HEK293 (cell line): ENCODE results near the gene NGF.

Source experiments
- CTCF ChIA-PET: fragments of 350-600 bp; formaldehyde crosslinking; extraction: SDS; loops from one replicate; lab custom pipeline; 2021; ENCODE audit warnings: antibody characterized with exemption; lab: Yijun Ruan, JAX
- POLR2A ChIA-PET: fragments of 300-600 bp; formaldehyde crosslinking; extraction: SDS; loops from one replicate; lab custom pipeline; 2020; ENCODE audit warnings: antibody characterized with exemption, inconsistent platforms; lab: Yijun Ruan, JAX
- H3K27ac ChIP-seq: fragments of 200-500 bp; sonication (Bioruptor generic); 2 replicates; pipeline ENCODE4 v1.5.1; 2014; ENCODE audit warnings: low read depth, low read length, control low read depth, inconsistent platforms; ENCODE audit errors: extremely low read depth
- H3K36me3 ChIP-seq, 2 experiments: fragments of 200-500 bp in 1 of 2; sonication (Bioruptor generic) in 1 of 2; 1 replicate in 1 of 2; 2 replicates in 1 of 2; pipeline ENCODE4 v1.5.1; 2014 to 2017; ENCODE audit warnings: inconsistent platforms in 2 of 2, low read length in 2 of 2; ENCODE audit not compliant: control insufficient read depth in 2 of 2, insufficient read depth in 1 of 2
- H3K4me1 ChIP-seq: fragments of 200-500 bp; sonication (Bioruptor generic); 2 replicates; pipeline ENCODE4 v1.5.1; 2014; ENCODE audit warnings: mild to moderate bottlenecking, low read length, inconsistent platforms; ENCODE audit not compliant: control insufficient read depth, insufficient read depth
- H3K4me3 ChIP-seq: 2 replicates; pipeline ENCODE4 v1.5.1; 2011; ENCODE audit warnings: low read depth, mild to moderate bottlenecking, control low read depth, low read length, moderate library complexity
- H3K9me3 ChIP-seq: fragments of 200-500 bp; sonication (Bioruptor generic); 2 replicates; pipeline ENCODE4 v1.5.1; 2014; ENCODE audit warnings: low read depth, low read length, inconsistent platforms; ENCODE audit not compliant: control insufficient read depth, insufficient read depth
- ATF2 ChIP-seq: fragments of 450-650 bp; formaldehyde crosslinking; IDR thresholded peaks from 2 replicates; pipeline ENCODE4 v1.5.1; 2016; ENCODE audit warnings: missing biosample characterization, missing genetic modification characterization, low read depth
- CTCF ChIP-seq: fragments of 450-650 bp; formaldehyde crosslinking; IDR thresholded peaks from 2 replicates; pipeline ENCODE4 v1.5.1; 2016; ENCODE audit warnings: missing biosample characterization, missing genetic modification characterization
- ELK4 ChIP-seq: IDR thresholded peaks from 2 replicates; pipeline ENCODE4 v1.6.1; 2011; ENCODE audit warnings: mild to moderate bottlenecking, low read depth, low read length, borderline replicate concordance
- ZFP37 ChIP-seq: fragments of 450-650 bp; formaldehyde crosslinking; IDR thresholded peaks from 2 replicates; pipeline ENCODE4 v1.5.1; 2016; ENCODE audit warnings: missing biosample characterization, missing genetic modification characterization
- ZNF121 ChIP-seq: fragments of 450-650 bp; formaldehyde crosslinking; IDR thresholded peaks from 2 replicates; pipeline ENCODE4 v1.5.1; 2016; ENCODE audit warnings: missing biosample characterization, missing genetic modification characterization
- ZNF133 ChIP-seq: fragments of 450-650 bp; formaldehyde crosslinking; IDR thresholded peaks from 2 replicates; pipeline ENCODE4 v1.5.1; 2016; ENCODE audit warnings: missing biosample characterization, missing genetic modification characterization
- ZNF157 ChIP-seq: fragments of 450-650 bp; formaldehyde crosslinking; IDR thresholded peaks from 2 replicates; pipeline ENCODE4 v1.5.1; 2016; ENCODE audit warnings: missing biosample characterization, missing genetic modification characterization
- ZNF394 ChIP-seq: fragments of 450-650 bp; formaldehyde crosslinking; IDR thresholded peaks from 2 replicates; pipeline ENCODE4 v1.5.1; 2016; ENCODE audit warnings: missing biosample characterization, missing genetic modification characterization, mild to moderate bottlenecking, moderate library complexity, borderline replicate concordance
- ZNF518A ChIP-seq: fragments of 450-650 bp; formaldehyde crosslinking; conservative IDR thresholded peaks from 2 replicates; pipeline ENCODE4 v1.5.1; 2016; ENCODE audit warnings: low read depth, missing biosample characterization, missing genetic modification characterization
- ZNF549 ChIP-seq: fragments of 450-650 bp; IDR thresholded peaks from 2 replicates; pipeline ENCODE4 v1.5.1; 2018; ENCODE audit warnings: missing biosample characterization, missing genetic modification characterization, mild to moderate bottlenecking, inconsistent platforms, moderate library complexity
- ZNF558 ChIP-seq: fragments of 450-650 bp; formaldehyde crosslinking; IDR thresholded peaks from 2 replicates; pipeline ENCODE4 v1.5.1; 2016; ENCODE audit warnings: missing biosample characterization, missing genetic modification characterization
- ZNF560 ChIP-seq: fragments of 450-650 bp; formaldehyde crosslinking; IDR thresholded peaks from 2 replicates; pipeline ENCODE4 v1.5.1; 2017; ENCODE audit warnings: missing biosample characterization, missing genetic modification characterization, borderline replicate concordance
- ZNF645 ChIP-seq: fragments of 450-650 bp; formaldehyde crosslinking; IDR thresholded peaks from 2 replicates; pipeline ENCODE4; 2016; ENCODE audit warnings: missing biosample characterization, missing genetic modification characterization
- ZNF660 ChIP-seq: fragments of 450-650 bp; IDR thresholded peaks from 2 replicates; pipeline ENCODE4 v1.5.1; 2018; ENCODE audit warnings: missing biosample characterization, mild to moderate bottlenecking, missing genetic modification characterization
- ZNF785 ChIP-seq: fragments of 450-650 bp; formaldehyde crosslinking; IDR thresholded peaks from 2 replicates; pipeline ENCODE4 v1.5.1; 2016; ENCODE audit warnings: missing biosample characterization, missing genetic modification characterization
- ZNF843 ChIP-seq: fragments of 450-650 bp; formaldehyde crosslinking; IDR thresholded peaks from 2 replicates; pipeline ENCODE4 v1.5.1; 2016; ENCODE audit warnings: missing biosample characterization, missing genetic modification characterization
- ZSCAN30 ChIP-seq: fragments of 450-650 bp; IDR thresholded peaks from 2 replicates; pipeline ENCODE4 v1.5.1; 2018; ENCODE audit warnings: missing biosample characterization, mild to moderate bottlenecking, missing genetic modification characterization, moderate library complexity
- ZXDB ChIP-seq: fragments of 450-650 bp; formaldehyde crosslinking; IDR thresholded peaks from 2 replicates; pipeline ENCODE4 v1.5.1; 2016; ENCODE audit warnings: missing biosample characterization, missing genetic modification characterization
- TF ChIP-seq, protein P1 (sequence below): fragments of 450-650 bp; formaldehyde crosslinking; IDR thresholded peaks from 2 replicates; pipeline ENCODE4 v1.5.1; 2017; ENCODE audit warnings: missing biosample characterization, missing genetic modification characterization

Gene NGF

DNA sequence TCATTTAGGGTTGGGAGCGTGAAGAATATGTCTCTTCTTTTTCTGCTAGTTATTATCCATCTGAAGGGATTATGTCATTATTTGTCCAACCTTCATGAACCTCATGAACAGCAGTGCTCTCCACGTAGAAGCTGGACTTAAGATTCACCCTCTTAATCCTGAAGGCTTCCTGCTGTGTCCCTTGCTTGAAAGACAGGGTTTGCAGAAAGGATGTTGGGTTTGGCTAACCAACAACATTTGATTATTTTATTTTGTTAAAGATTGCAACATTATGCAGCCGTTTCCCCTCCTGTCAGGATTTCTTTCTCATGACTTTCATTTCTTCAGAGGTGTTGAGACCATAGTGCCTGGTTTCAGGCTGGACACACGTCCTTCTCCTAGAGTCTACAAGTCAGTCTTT lies 75.2 kb downstream of the NGF start:
- Histone ChIP-seq H3K36me3 (no peaks in the 10 kb centered on the region), H3K27ac (no peak overlapping the region), H3K9me3 (no peaks in the 10 kb centered on the region; the same call in 1 of the 2 replicates), H3K4me3 (no peak overlapping the region), H3K4me1 (no peaks in the 10 kb centered on the region)
- POLR2A ChIA-PET, result no interaction called here
- CTCF ChIA-PET, result no interaction called here
- TF ChIP-seq ZNF549 (tag by site-specific recombination), result no peak
- peak; percentile 26; the same call in 1 of the 2 replicates for TF ChIP-seq ATF2 (tag by site-specific recombination)

DNA sequence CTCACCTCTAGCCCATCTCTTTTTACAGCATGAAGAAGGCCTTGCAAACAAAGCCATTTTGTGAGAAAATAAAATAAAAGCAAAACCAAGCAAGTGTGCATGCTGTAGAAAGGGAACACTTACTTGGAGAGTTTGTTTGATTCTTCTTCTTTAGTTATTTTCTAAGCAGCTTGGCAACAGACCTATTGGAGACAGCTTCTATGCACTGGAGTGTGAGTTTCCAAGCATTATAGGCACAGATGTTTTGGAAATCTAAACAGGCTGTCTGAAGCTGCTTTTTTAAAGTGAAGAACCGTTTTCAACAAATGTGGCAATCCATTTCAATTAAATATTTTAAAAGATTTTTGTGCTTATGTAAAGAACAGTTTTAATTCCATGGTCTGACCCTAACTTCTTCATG lies 76.6 kb downstream of the NGF start:
- Histone ChIP-seq H3K4me1 (no peaks in the 10 kb centered on the region), H3K4me3 (no peak overlapping the region), H3K9me3 (no peaks in the 10 kb centered on the region; the same call in 1 of the 2 replicates), H3K27ac (no peak overlapping the region), H3K36me3 (no peaks in the 10 kb centered on the region)
- TF ChIP-seq ZNF785 (tag by site-specific recombination) (no peak), ZNF133 (no peak), ZNF560 (tag by site-specific recombination) (no peak), ZSCAN30 (no peak), ZNF843 (tag by site-specific recombination) (no peak), ZNF394 (no peak), CTCF (tag by site-specific recombination) (no peak), ELK4 (no peak), ZXDB (tag by site-specific recombination) (no peak), ZNF157 (tag by site-specific recombination) (no peak), ZNF558 (tag by site-specific recombination) (no peak)
- TF ChIP-seq, protein P1, sequence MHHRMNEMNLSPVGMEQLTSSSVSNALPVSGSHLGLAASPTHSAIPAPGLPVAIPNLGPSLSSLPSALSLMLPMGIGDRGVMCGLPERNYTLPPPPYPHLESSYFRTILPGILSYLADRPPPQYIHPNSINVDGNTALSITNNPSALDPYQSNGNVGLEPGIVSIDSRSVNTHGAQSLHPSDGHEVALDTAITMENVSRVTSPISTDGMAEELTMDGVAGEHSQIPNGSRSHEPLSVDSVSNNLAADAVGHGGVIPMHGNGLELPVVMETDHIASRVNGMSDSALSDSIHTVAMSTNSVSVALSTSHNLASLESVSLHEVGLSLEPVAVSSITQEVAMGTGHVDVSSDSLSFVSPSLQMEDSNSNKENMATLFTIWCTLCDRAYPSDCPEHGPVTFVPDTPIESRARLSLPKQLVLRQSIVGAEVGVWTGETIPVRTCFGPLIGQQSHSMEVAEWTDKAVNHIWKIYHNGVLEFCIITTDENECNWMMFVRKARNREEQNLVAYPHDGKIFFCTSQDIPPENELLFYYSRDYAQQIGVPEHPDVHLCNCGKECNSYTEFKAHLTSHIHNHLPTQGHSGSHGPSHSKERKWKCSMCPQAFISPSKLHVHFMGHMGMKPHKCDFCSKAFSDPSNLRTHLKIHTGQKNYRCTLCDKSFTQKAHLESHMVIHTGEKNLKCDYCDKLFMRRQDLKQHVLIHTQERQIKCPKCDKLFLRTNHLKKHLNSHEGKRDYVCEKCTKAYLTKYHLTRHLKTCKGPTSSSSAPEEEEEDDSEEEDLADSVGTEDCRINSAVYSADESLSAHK (tag by site-specific recombination), result no peak
- POLR2A ChIA-PET, result no interaction called here
- CTCF ChIA-PET, result interaction anchor here (0.6 to 1.0 kb wide), 3 partner anchors 14 to 208 kb away, joined by 3 read pairs; no protein-coding TSS in a partner anchor

DNA sequence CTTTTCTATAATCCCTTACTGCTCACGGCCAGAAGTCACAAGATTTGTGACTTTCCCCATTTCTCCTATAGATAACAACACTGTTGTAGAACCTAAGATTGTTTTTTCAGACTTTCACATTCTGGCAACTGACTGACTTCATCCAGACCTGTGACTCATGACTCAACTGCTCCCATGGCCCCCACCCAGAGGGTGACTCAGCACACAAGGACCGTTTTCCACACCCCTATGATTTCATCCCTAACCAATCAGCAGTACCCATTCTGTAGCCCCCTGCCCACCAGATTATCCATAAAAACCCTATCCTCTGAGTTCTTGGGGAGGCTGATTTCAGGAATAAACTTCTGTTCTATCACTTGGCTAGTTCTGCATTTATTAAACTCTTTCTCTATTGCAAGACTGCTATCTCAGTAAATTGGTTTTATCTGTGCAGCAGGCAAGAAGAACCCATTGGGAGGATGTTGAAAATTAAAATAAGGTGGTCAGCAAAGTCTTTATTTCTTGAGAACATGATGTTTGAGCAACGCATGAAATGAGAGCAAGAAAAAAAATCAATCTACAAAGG lies 79.7 kb downstream of the NGF start:
- Histone ChIP-seq H3K4me1 (no peaks in the 10 kb centered on the region), H3K36me3 (no peaks in the 10 kb centered on the region), H3K27ac (no peak overlapping the region), H3K4me3 (no peak overlapping the region), H3K9me3 (no peaks in the 10 kb centered on the region; the same call in 1 of the 2 replicates)
- CTCF ChIA-PET, result no interaction called here
- POLR2A ChIA-PET, result no interaction called here
- TF ChIP-seq ZFP37 (no peak), ZNF518A (peak; percentile 48; the same call in 1 of the 2 replicates), ZNF645 (tag by site-specific recombination) (no peak), ZNF660 (tag by site-specific recombination) (no peak), ZNF121 (no peak)
